Stimulated activated CD4-positive, alpha-beta T cell treated with anti-CD3 and anti-CD28 coated beads, Interleukin-12 subunit alpha, Interleukin-12 subunit beta, amount 100 ng/mL, for 48 hours (primary cell): ENCODE results near the gene CAMK1D.
"Not testable (repeated sequence)": the region's sequence is repeated elsewhere in the genome, so short reads cannot be mapped to it uniquely, and the experiment has no call there.

Experiments
- DNase-seq, 3 donors: peaks; one replicate each; pipeline ENCODE4 v3.0.0-alpha.2; 2020; ENCODE audit warnings: low read depth in 2 of 3, low spot score in 1 of 3

CAMK1D gene

DNA sequence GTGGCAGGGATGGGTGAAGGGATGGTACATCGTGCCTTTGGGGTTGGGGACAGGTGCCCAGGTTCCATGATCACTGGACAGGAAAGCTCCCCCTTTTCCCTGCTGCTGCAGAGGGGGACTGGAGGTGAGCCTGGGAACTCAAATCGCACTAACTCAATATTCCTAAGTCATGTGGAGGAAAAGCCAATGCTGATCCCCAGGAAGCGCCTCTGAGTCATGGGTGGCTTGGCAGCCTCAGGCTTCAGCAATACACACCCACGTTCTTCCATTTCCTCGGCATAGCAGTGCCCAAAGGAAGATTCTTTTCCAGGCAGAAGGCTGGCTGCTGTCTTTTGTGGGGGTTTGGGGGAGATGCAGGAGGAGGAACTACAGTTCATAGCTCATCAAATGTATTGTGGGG lies 486.4 kb downstream of the CAMK1D start:
- DNase-seq, result no peak

DNA sequence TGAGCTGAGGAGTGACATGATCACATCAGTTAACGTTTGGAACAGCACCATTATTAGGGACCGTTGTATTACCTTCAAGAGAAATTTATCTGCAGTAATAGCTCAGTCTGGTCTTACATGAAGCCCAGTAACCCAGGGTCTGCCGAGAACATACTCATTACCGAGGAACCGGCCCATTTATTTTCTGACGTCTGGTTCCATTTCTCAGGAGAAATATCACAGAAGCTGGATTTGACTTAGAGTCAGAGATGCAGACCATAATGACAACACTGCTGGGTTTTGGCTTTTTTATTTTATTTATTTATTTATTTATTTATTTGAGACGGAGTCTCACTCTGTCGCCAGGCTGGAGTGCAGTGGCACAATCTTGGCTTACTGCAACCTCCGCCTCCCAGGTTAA lies 489.0 kb downstream of the CAMK1D start:
- DNase-seq, result no peak

DNA sequence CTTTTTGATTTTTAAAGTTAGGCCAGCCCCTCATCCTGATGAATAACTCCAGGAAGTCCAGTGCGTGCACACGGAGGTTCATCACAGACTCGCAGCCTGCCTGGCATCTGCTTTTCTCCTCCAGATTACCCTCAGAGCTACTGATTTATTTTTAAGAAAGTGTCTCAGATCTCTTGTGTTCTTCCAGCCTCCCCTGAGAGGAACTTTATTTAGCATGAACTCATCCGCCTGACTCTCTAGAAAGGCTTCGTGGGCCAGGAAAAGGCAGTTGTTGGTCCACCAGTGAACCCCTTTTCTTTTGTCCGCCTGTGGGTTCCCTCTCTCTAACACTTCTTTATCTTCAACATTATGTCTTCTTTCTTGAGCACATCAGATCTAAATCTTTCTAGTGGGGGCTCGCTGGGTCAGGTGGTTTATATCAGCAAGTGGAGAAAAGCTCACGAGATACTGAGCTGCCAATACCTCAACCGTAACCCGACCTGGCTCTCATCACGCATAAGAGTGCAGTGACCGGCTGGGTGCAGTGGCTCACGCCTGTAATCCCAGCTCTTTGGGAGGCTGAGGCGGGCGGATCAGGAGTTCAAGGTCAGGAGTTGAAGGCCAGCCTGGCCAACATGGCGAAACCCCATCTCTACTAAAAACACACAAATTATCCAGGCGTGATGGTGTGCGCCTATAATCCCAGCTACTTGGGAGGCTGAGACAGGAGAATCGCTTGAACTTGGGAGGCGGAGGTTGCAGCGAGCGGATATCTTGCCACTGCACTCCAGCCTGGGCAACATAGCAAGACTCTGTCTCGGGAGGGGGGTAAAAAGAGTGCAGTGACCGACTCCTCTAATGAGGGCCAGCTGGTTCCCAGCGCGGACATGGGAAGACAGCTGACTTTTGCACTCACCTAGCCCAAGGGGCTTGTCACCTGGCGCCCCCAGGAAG lies 489.9 kb downstream of the CAMK1D start:
- DNase-seq, result no peak

DNA sequence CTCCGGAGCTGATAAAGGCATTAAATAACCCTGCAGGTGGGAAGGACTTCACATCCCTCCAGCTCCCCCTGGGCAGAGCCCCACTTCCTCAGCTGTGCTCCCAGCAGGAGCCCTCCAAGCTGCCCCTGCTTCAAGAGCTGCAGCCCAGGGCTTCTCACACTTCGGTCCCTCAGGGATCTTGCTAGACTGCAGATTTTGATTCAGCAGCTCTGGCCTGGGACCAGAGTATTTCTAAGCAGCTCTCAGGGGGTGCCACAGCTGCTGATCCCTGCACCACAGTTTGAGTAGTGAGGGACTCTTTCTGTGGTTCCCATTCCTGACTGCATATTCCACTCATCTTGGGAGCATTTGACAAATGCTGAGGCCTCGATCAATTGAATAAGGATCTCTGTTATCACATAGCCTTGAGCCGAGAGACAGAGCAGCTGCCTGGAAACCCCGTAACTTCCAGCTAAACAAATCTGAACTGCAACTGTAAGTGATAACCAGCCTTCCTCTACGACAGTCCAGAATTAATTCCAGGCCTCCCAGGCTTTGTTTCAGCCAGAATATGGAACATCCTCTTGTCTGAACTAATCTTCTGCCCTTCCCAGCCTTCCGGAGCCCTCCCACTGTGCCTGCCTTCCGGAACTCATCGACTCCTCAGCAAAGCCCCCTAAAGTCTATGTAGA lies 490.7 kb downstream of the CAMK1D start:
- DNase-seq, result no peak

DNA sequence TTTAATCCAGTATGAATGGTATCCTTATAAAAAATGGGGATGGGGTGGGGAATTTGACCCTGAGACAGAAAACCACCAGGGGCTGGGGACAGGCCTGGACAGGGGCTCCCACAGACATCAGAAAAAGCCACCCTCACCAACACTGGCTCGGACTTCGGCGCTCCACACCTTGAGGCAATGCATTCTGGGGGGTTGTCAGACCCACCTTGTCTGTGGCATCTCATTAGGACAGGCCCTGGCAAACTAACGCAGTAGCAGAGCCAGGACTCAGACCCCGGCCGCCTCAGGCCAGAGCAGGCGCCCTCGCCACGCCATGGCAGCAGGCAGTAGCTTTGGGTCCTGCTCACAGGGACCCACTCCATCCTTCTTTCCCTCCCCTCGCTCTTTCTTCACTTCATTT lies 492.1 kb downstream of the CAMK1D start:
- no peak for DNase-seq

DNA sequence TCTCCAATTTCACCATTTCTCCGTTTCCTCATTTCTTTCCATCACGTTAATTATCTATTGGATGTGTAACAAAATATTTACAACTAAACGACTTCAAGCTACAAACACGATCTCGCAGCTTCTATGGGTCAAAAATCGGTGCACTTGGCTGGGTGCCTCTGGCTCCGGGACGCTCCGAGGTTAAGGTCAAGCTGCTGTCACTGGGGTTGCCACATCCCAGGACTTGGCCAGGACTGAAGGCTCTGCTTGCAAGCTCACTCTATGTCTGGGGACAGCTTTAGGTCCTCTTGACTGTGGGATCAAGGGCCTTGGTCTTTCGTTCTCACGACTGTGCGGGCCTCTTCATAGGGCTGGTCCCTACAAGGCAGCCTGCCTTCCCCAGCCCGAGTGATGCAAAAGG lies 492.5 kb downstream of the CAMK1D start:
- no peak for DNase-seq

DNA sequence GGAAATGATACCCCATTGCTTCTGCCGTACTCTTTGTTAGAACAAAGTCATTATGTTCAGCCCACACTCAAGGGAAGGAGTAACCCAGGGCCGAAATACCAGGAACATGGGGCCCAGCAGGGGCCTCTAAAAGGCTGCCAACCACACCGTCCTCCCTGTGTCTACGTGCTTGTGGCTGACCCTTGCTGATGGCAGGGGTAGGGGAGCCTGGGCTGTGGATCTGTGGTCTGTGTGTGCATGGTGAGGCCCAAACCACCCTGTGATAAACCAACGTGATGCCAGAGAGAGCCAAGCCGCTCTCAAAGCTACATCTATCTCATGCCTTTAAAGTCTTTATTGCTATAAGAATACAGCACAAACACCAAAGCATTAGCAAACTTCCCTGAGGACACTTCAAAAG lies 493.0 kb downstream of the CAMK1D start:
- no peak for DNase-seq

DNA sequence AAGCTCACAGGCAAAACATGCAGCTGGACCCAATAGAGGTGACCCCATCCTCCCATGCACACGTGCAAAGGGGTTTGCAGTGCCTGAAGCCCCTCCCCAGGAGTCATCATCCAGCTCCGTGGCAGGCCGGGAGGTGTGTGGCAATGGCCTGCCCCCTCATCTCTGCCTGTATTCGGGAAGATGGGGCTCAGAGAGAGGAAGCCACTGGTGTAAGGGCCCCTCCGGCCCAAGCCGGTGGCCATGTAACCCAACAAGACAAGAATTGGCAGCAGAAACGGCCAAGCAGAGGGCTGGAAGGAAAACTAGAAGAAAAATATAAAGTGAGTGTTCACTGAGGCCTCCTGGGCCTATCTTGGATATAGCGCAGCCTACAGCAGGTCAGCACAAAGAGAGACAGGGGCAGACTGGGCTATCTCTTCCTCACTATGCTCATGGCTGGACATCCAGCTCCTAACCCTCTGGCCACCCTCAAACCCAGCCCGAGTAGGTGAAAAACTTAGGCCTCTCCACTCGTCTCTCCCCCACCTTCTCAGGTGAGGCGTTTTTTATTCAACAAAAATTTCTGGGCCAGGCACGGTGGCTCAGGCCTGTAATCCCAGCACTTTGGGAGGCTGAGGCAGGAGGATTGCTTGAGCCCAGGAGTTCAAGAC lies 494.1 kb downstream of the CAMK1D start:
- no peak for DNase-seq

DNA sequence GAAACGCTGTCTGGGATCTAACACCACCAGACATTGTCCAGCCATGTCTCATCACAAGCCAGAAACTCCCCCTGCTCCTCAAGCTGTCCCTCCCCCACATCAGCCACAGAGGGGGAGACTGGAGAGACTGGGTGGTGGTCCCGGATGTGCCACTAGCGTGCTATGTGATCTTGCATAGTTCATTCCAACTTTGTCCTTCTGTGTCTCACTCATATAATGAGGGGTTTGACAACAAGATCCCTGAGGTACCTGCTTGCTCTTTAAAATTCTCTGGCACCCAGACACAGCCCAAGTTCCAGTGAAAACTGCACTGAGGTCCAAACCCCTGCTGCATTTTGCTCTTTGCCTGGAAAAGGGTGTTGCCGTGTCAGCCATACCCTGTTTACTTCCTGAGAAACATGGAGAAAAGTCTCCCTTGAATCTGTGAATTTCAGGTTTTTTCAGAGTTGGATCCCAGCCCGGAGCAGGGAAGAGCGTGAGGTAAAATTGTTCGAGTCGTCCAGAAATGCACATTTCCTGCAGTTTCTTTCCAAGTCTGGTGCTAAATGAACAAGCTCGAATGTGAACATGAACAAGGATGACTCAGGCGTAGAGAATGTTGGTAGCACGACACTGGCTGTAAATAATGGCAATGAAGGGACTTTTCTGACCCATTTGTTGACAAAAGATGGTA lies 495.6 kb downstream of the CAMK1D start:
- no peak for DNase-seq

DNA sequence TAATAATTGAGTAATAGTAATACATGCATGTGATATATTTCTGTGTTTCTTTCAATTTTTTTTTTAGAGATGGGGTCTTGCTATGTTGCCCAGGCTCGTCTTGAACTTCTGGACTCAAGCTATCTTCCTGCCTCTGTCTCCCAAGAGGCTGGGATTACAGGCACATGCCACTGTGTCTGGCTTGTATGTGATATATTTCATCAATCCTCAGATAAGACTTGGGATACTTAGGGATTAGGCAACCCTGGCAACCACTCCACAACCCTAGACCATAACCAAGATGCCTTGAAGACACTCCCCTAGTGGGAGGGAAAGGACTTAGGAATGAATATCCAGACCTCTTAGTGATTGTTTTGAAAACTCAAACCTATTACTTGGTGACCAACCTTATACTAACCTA lies 497.4 kb downstream of the CAMK1D start:
- no peak for DNase-seq

DNA sequence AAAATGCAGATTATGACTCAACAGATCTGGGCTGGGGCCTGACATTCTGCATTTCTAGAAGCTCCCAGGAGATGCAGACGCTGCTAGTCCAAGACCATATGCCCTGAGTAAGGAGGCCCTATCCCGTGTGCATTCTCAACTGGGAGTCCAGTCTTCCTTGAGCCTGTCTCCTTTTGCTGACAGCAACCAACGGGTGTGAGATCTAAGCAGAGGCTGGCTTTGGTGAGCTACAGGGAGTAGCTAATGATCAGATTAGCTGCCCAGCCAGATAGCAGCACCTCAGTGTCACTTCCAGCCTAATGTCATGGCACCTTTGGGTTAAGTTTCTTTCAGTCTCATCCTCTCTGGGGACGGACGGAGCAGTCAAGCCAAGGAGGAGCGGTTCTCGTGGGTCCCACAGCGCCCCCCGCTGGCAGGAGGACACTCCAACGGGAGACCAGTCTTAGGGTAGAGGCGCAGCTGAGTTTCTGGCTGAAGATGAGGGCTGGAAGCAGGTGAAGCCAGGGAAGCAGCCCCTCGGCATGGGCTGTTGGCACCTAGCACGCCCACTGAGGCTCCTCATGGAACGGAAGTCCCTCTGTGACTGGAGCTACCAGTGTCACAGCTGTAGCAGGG lies 498.1 kb downstream of the CAMK1D start:
- peak; percentile 11 to 34 (median 34) for DNase-seq

DNA sequence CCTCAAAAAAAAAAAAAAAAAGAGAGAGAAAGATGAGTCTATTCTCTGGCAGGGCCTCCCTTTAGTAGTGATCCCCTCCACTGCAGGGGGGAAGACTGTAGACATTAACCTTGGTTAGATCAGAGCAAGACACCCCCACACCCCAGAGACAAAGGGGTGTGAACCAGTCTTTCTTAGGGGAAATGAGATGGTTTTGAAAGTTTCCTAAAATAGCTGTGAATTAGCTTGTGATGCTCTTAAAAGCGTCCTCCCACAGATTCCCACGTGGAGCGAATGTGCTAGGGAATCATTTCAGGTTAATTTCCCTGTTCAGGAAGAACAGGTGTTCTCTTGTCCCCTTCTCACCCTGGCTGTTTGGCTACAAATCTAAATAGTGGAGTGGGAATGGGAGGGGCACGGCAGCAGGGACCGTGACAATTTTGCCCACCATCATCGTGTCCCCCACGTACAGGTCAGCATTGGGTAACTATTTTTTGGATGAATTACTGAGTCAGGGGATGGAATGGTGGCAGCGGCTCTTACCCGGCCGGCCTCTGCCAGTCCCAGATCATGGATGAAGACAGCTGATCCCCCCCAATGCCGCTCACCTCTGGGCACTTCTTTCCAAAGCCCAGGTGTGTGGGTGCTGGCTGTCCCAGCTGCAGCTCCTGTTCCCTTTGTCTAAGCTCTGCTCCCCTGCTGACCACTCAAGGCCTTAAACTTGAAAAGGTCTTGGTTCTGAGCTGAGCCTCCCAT lies 499.3 kb downstream of the CAMK1D start:
- DNase-seq, result no peak

DNA sequence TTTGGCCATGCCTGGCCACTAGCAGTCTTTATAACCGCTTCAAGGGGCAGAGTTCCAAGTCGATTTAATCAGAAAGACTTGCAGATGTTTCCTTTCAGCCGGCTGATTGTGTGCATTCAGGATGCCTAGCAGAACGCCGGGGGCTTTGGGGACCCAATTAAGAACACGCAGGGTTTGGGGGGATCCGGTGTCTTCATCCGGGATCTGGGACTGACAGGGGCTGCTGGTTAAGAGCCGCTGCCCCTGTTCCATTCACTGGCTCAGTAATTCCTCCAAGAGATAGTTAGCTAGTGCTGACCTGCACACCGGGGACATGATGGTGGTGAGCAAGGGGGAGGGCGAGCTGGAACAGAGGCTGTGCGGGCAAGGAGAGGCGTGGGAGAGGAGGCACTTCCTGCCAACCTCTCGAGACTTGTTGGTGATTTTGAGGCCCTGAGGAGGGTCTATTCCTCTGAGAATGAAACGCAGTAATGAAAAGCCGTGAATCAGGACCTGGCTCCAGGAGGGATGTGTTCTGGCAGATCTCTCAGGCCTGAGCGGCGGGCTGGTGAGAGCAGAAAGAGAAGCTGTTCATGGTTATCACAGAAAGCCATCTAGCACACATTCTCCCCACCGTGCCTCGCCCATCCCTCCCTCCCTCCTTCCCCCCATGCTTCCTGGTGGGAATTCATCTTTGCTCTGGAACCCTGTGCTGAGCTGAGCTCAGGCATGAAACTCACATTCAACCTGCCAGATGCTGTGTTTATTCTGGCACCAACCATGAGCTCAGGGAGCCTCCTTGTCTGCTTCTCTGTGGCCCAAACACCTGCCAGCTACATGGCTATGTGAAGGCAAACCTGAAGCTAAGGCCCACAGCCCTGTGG lies 500.2 kb downstream of the CAMK1D start:
- no peak for DNase-seq

DNA sequence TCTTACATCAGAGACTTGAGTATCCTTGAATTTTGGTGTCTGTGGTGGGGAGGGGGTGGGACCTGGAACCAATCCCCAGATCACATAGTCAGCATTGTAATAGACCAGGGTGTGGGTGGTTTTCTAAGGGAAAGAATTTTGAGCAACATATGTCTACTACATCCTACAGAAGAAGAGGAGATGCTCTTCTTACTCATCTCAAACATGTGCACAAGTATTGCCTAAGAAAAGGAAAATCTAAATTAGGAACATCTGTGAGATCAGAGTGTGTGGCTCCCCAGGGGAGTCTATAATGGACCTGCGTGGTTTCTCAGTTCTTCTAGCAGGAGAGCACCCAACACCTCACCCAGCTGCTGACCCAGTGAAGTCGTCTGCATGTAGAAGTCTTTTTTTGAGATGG lies 503.3 kb downstream of the CAMK1D start:
- no peak for DNase-seq

DNA sequence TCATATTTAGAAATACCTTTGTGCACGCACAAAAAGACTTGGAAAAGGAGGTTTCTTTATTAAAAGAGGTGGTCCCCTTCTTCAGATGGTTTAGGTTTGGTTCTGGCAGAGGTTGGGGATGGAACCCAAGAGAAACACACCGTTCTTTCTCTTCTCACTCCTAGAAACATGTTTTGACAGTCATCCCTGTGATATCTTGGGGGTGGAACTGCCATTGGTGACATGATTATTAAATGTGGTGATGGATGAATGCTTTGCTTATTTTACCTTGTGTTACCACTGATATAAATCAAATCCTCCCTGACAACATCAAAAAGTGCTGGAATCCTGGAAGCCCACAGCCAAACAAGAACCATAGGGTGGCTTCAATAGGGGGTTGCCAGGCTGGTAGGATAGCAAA lies 505.6 kb downstream of the CAMK1D start:
- DNase-seq, result no peak

DNA sequence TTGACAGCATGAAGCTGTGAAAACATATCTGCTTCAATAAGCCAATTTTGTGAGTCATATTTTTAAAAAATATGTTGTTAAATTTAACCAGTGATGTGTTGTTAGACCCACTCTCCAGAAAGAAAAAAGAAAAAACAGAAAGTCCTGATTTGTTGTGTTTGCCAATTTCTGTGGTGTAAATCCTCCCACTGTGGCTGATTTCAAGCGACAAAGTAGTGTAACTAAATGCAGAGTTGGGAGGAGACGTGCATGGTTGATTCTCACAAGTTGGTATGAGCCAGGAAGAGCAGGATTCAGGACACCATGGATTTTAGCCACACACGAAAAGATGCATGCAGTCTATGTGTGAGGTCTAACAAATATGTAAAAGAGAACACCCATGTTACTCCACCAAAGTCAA lies 513.1 kb downstream of the CAMK1D start:
- DNase-seq, result no peak

DNA sequence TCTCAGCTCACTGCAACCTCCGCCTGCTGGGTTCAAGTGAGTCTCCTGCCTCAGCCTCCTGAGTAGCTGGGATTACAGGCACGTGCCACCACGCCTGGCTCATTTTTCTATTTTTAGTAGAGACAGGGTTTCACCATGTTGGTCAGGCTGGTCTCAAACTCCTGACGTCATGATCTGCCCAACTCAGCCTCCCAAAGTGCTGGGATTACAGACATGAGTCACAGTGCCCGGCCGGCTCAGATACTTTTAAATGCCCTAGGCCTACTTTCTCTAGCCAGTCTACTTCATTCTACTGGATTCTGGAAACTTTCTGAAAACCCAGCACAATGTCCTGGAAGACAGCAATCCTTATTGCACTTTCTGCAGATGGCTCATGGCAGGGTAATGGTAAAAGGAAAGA lies 516.2 kb downstream of the CAMK1D start:
- not testable (repeated sequence) for DNase-seq

DNA sequence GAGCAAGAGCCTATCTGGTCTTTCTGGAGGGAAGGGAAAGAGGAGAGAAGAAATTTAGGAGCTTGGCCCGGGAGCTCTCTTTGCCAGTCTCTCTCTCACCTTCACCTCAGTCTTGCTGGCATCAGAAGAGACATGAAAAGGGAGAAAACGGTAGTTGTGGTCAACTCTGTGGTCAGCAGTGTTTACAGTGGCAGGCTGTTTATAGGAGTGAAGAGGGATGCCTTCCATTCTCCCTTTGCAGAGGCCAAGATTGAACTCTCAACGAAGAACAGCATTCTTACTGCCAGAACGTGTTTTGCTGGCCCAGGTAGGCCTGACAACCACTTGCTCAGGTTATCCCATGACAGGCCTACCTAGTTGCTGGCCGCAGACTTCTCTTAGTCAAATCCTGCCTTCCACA lies 518.9 kb downstream of the CAMK1D start:
- no peak for DNase-seq

DNA sequence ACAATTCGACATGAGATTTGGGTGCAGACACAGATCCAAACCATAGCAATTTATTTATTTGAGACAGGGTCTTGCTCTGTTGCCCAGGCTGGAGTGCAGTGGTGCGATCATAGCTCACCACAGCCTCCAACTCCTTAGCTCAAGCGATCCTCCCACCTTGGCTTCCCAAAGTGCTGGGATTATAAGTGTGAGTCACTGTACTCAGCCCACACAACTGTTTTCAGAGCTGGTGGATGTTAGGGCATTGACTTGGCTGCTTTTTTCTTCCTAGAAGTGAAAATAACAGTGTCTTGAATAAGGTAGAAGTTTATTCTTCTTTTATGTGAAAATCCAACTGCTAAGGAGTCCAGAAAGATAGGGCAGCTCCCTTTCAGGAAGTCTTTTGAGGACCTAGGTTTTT lies 520.1 kb downstream of the CAMK1D start:
- DNase-seq, result no peak
